HUES64 (cell line): ENCODE data around the gene SMIM34.

Source experiments
- H3K27ac ChIP-seq: 2 replicates; pipeline ENCODE4 v1.7.0; 2013; ENCODE audit warnings: low read depth, low read length, inconsistent platforms
- H3K27me3 ChIP-seq: 2 replicates; pipeline ENCODE4 v1.6.1; 2013; ENCODE audit warnings: mild to moderate bottlenecking, low read length; ENCODE audit not compliant: insufficient read depth
- H3K36me3 ChIP-seq: 2 replicates; pipeline ENCODE4 v1.6.1; 2013; ENCODE audit warnings: mild to moderate bottlenecking, low read length; ENCODE audit not compliant: insufficient read depth
- H3K4me1 ChIP-seq: 2 replicates; pipeline ENCODE4 v1.6.1; 2013; ENCODE audit warnings: mild to moderate bottlenecking, low read length, moderate library complexity; ENCODE audit not compliant: insufficient read depth
- H3K4me3 ChIP-seq: 2 replicates; pipeline ENCODE4 v1.5.1; 2013; ENCODE audit warnings: mild to moderate bottlenecking, low read length, moderate library complexity
- H3K9ac ChIP-seq: 2 replicates; pipeline ENCODE4 v1.6.1; 2013; ENCODE audit warnings: mild to moderate bottlenecking, low read depth, low read length
- H3K9me3 ChIP-seq: 2 replicates; pipeline ENCODE4 v1.6.1; 2013; ENCODE audit warnings: low read depth, low read length; ENCODE audit not compliant: insufficient read depth
- WGBS: fragments of 150-250, 120-280 bp; methylation state at CpG from one replicate; pipeline ENCODE4 v1.1.7; 2013; ENCODE audit warnings: missing lambda C conversion rate; 5-methylcytosine and 5-hydroxymethylcytosine counted together

SMIM34 gene

DNA sequence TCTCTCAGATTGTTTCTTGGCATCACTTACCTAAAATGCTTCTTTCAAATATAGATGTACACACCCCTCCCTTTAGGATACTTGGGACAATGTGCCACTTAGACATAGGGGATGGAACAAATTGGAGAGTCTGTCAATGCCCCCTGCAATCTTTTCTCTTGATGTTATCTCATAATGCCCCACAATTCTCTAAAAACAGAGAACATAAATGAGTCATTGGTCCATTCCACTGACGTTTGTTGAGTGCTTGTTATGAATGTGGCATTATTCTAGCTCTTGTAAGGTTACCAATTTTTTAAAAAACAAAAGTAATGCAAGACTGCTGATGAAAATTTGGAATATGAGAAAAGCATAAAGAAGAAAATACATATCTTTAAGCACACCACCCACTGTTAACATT, 54.0 kb downstream of the SMIM34 start:
- Histone ChIP-seq H3K27ac (no peak overlapping the region), H3K4me1 (peaks cover 15% of the 10 kb centered on the region), H3K9ac (no peak overlapping the region), H3K27me3 (no peaks in the 10 kb centered on the region), H3K9me3 (no peaks in the 10 kb centered on the region), H3K4me3 (no peak overlapping the region), H3K36me3 (no peaks in the 10 kb centered on the region)
- no CpG with 5 or more reads among the region's 1 CpG for WGBS
